ENCODE data around the gene MTHFD2. TPM values are rescaled to one million over a fixed set of nuclear protein-coding genes. Genes with fewer than 3 reads are reported as not detected.

MTHFD2 gene
- total and polyA plus RNA-seq, 2 donors (not counting 3 experiments of a cell fraction or from before 2014, with no cell fraction given) = 25.6 to 83.2 TPM

DNA sequence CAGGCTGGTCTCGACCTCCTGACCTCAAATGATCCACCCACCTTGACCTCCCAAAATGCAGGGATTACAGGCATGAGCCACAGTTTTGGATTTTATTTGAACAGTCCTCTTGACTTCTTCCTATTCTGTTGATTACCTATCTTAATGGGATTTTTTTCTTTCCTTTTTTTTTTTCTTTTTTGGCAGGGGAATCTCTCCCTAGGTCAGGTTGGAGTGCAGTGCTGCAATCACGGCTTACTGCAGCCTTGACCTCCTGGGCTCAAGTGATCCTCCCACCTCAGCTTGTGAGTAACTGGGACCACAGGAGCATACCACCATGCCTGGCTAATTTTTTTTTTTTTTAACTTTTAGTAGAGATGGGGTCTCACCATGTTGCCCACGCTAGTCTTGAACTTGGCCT is 2.8 kb downstream of the MTHFD2 start:
- Histone ChIP-seq H3K4me2 (ENCODE audit: insufficient read depth, low read length) (no peak overlapping the region), H3K9me1 (replicated peaks; ENCODE audit: control insufficient read depth, extremely low read depth, insufficient read depth, low read length) (no peaks in the 10 kb centered on the region), H3K36me3 (ENCODE audit: control insufficient read depth in 2 of 2, extremely low read depth in 1 of 2, insufficient read depth in 2 of 2, low read length in 2 of 2) (no peaks in the 10 kb centered on the region), H4K20me1 (replicated peaks; ENCODE audit: control insufficient read depth, extremely low read depth, insufficient read depth, low read length) (no peaks in the 10 kb centered on the region), H3K9ac (replicated peaks; ENCODE audit: extremely low read depth, insufficient read depth, low read length) (no peak overlapping the region), H3K27me3 (ENCODE audit: control insufficient read depth in 2 of 2, insufficient read depth in 2 of 2, low read length in 2 of 2) (no peaks in the 10 kb centered on the region), H3K79me2 (ENCODE audit: control insufficient read depth, insufficient read depth, low read length) (peaks cover 64% of the 10 kb centered on the region), H3K4me3 (replicated peaks in 1 of 3; ENCODE audit: insufficient read depth in 1 of 3, low read depth in 1 of 3, low read length in 3 of 3) (no peak overlapping the region), H3K4me1 (ENCODE audit: control insufficient read depth, extremely low read depth, insufficient read depth, low read length) (peaks cover 26% of the 10 kb centered on the region), H3K27ac (ENCODE audit: insufficient read depth, low read depth, low read length) (no peak overlapping the region), H2AFZ (ENCODE audit: low read depth, low read length) (no peak overlapping the region), H3K9me3 (replicated peaks; ENCODE audit: control insufficient read depth, insufficient read depth, low read length) (no peaks in the 10 kb centered on the region)
- DNase-seq (ENCODE audit: low read depth, low spot score) = no peak
- no peak for FAIRE-seq
- BruUV-seq (replicated peaks) = no TSS peak
- intact Hi-C loops (cut with micrococcal nuclease) = no loop called here
- dilution Hi-C loops (cut with MboI; ENCODE audit: extremely low pct_ligation_motif_present, low sequenced_read_pairs) = no loop called here
- ChIA-PET POLR2A (no interaction called here), CTCF (interaction anchor here (1.5 to 5.1 kb wide), 2 partner anchors 10 to 23 kb away, joined by 5 to 20 read pairs; partner anchors contain the start of gene MOB1A)
- TF ChIP-seq POLR2AphosphoS5 (IDR thresholded peaks at IDR 0.05; ENCODE audit: insufficient read depth, low read depth, low read length) (no peak), FOS (IDR thresholded peaks at IDR 0.05; ENCODE audit: borderline replicate concordance, insufficient read depth, low read length) (no peak), MYC (IDR thresholded peaks at IDR 0.05; ENCODE audit: low read depth, low read length) (no peak), GATA2 (IDR thresholded peaks at IDR 0.05; ENCODE audit: insufficient read depth, insufficient read length, low read depth, low read length) (no peak), EZH2 (IDR thresholded peaks at IDR 0.05; ENCODE audit: borderline replicate concordance, low read depth, low read length, severe bottlenecking) (no peak), JUN (IDR thresholded peaks at IDR 0.05; ENCODE audit: borderline replicate concordance, insufficient read depth, insufficient read length, low read depth) (no peak), POLR2A (IDR thresholded peaks at IDR 0.05; ENCODE audit: low read depth, low read length) (no peak)
- TF ChIP-seq, protein P1, sequence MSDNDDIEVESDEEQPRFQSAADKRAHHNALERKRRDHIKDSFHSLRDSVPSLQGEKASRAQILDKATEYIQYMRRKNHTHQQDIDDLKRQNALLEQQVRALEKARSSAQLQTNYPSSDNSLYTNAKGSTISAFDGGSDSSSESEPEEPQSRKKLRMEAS (IDR thresholded peaks at IDR 0.05; ENCODE audit: insufficient read depth, insufficient read length) = no peak
- TF ChIP-seq, protein P2, sequence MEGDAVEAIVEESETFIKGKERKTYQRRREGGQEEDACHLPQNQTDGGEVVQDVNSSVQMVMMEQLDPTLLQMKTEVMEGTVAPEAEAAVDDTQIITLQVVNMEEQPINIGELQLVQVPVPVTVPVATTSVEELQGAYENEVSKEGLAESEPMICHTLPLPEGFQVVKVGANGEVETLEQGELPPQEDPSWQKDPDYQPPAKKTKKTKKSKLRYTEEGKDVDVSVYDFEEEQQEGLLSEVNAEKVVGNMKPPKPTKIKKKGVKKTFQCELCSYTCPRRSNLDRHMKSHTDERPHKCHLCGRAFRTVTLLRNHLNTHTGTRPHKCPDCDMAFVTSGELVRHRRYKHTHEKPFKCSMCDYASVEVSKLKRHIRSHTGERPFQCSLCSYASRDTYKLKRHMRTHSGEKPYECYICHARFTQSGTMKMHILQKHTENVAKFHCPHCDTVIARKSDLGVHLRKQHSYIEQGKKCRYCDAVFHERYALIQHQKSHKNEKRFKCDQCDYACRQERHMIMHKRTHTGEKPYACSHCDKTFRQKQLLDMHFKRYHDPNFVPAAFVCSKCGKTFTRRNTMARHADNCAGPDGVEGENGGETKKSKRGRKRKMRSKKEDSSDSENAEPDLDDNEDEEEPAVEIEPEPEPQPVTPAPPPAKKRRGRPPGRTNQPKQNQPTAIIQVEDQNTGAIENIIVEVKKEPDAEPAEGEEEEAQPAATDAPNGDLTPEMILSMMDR (IDR thresholded peaks at IDR 0.05; ENCODE audit: extremely low read depth in 1 of 2, insufficient read depth in 1 of 2, low read depth in 1 of 2, low read length in 2 of 2) = no peak

Data from endothelial cell of umbilical vein (primary cell).